SJSA1 (cell line): ENCODE data around the gene CCL8. TPM values are rescaled to one million over a fixed set of nuclear protein-coding genes. Genes with fewer than 3 reads are reported as not detected.

ENCODE experiments used
- DNase-seq, 2 experiments: peaks; one replicate each; pipeline ENCODE4 v3.0.0-alpha.2; 2015 to 2020; ENCODE audit warnings: low spot score in 2 of 2, low read depth in 1 of 2
- H3K27ac ChIP-seq: fragments of 250-450 bp; sonication (Bioruptor Pico); 2 replicates; pipeline ENCODE4 v1.5.1; 2020; ENCODE audit warnings: mild to moderate bottlenecking, moderate library complexity
- H3K27me3 ChIP-seq: fragments of 250-450 bp; sonication (Bioruptor Pico); replicated peaks from 2 replicates; pipeline ENCODE4 v1.5.1; 2020; ENCODE audit warnings: mild to moderate bottlenecking, moderate library complexity
- H3K36me3 ChIP-seq: fragments of 250-450 bp; sonication (Bioruptor Pico); 2 replicates; pipeline ENCODE4 v1.5.1; 2020; ENCODE audit warnings: mild to moderate bottlenecking
- H3K4me1 ChIP-seq: fragments of 250-450 bp; sonication (Bioruptor Pico); replicated peaks from 2 replicates; pipeline ENCODE4 v1.6.1; 2021; ENCODE audit warnings: mild to moderate bottlenecking
- H3K4me3 ChIP-seq: fragments of 250-450 bp; sonication (Bioruptor Pico); 2 replicates; pipeline ENCODE4 v1.5.1; 2020; ENCODE audit warnings: mild to moderate bottlenecking
- H3K9me3 ChIP-seq: fragments of 250-450 bp; sonication (Bioruptor Pico); replicated peaks from 2 replicates; pipeline ENCODE4 v1.5.1; 2020; ENCODE audit warnings: mild to moderate bottlenecking
- total RNA-seq: library from RNA; depleted of rRNA; stranded (reverse); fragments of >200 nt; shearing (Covaris generic); gene quantifications from 2 replicates; pipeline ENCODE4 v1.2.3, GENCODE V29; 2014

Gene CCL8
- total RNA-seq, 1 experiment from 2014 or later = not detected

GRCh38 chr17:34339138-34339770, 20.0 kb downstream of the CCL8 start:
- H3K4me3 ChIP-seq = no peak overlapping the region
- H3K27me3 ChIP-seq = no peaks in the 10 kb centered on the region
- no peaks in the 10 kb centered on the region for H3K36me3 ChIP-seq
- no peaks in the 10 kb centered on the region for H3K9me3 ChIP-seq
- H3K27ac ChIP-seq = no peak overlapping the region
- H3K4me1 ChIP-seq = no peaks in the 10 kb centered on the region
- no peak for DNase-seq

DNA sequence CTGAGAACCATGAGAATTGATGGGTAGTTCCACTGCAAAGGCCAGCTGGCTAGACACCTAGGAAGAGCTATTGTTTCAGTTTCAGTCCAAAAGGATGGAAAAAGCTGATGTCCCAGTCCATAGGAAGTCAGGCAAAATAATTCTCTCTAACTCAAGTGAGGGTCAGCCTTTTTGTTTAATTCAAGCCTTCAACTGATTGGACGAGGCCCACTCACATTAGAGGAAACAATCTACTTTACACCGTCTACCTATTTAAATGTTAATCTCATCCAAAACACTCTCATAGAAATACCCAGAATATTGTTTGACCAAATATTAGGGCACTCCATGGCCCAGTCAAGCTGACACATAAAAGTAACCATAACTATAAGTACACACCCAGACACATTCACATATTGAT, 22.7 kb downstream of the CCL8 start:
- Histone ChIP-seq H3K27ac (no peak overlapping the region), H3K4me3 (no peak overlapping the region), H3K27me3 (no peaks in the 10 kb centered on the region), H3K36me3 (no peaks in the 10 kb centered on the region), H3K4me1 (no peaks in the 10 kb centered on the region), H3K9me3 (no peaks in the 10 kb centered on the region)
- DNase-seq = no peak

DNA sequence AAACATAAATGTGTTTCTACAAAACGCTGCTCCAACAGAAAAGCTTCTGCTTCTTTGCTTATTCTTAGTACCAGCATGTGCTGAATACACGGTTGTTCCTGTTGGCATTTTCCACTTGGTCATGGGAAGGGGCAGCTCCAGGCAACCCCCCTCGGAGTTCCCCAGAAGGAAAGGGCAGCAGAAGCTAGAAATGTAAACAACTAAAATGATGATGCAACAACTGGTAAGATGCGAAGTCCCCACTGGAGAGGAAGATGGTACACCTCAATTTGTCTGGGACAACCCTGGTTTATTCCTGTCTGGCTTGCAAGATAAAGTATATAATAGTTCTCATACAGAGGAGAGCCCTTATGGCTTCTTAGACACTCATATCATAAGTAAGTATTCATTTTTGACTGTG, 27.8 kb downstream of the CCL8 start:
- H3K4me1 ChIP-seq = peaks cover 6% of the 10 kb centered on the region
- no peak overlapping the region for H3K4me3 ChIP-seq
- no peaks in the 10 kb centered on the region for H3K36me3 ChIP-seq
- H3K27me3 ChIP-seq = no peaks in the 10 kb centered on the region
- DNase-seq = no peak
- no peak overlapping the region for H3K27ac ChIP-seq
- no peaks in the 10 kb centered on the region for H3K9me3 ChIP-seq

- Histone ChIP-seq H3K4me3 (no peak overlapping the region), H3K36me3 (no peaks in the 10 kb centered on the region), H3K27me3 (0 out of 2 replicates have a peak, but pooled peaks cover 2% of the 10 kb centered on the region), H3K9me3 (no peaks in the 10 kb centered on the region), H3K4me1 (peaks cover 6% of the 10 kb centered on the region), H3K27ac (no peak overlapping the region)
- DNase-seq = no peak
Observed at GRCh38 chr17:34349751-34350150, 30.5 kb downstream of the CCL8 start.

DNA sequence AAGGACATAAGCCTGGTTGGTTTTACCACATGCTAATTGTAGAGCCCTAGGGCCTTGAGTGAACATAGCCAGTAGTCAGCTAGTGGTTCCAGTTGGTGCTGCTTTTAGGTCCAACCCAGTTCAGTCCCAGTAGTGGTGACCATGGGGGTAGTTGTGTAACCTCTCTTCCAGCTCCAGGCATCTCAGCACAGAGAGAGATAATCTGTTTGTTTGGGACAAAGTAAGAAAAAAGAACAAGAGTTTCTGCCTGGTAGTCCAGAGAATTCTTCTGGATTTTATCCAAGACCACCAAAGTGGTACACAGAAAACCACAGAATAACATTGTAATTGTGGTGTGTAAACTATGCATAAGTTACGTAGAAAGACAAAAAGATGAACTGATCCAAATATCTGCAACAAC, 31.9 kb downstream of the CCL8 start:
- Histone ChIP-seq H3K4me1 (peaks cover 6% of the 10 kb centered on the region), H3K9me3 (no peaks in the 10 kb centered on the region), H3K27ac (no peak overlapping the region), H3K4me3 (no peak overlapping the region), H3K36me3 (no peaks in the 10 kb centered on the region), H3K27me3 (0 out of 2 replicates have a peak, but pooled peaks cover 2% of the 10 kb centered on the region)
- peak in 1 of 2 experiments; percentile 66 for DNase-seq

DNA sequence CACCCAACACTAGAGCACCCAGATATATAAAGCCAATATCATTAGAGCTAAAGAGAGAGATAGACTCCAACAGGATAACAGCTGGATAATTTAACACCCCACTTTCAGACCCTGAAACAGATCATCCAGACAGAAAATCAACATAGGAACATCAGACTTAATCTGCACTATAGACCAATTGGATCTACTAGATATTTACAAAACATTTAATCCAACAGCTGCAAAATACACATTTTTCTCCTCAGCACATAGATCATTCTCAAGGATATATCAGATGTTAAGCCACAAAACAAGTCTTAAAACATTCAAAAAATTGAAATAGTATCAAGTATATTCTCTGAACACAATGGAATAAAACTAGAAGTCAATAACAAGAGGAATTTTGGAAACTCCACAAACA, 33.0 kb downstream of the CCL8 start:
- no peak overlapping the region for H3K4me3 ChIP-seq
- peaks cover 6% of the 10 kb centered on the region for H3K4me1 ChIP-seq
- no peak for DNase-seq
- no peak overlapping the region for H3K27ac ChIP-seq
- H3K27me3 ChIP-seq = 0 out of 2 replicates have a peak, but pooled peaks cover 2% of the 10 kb centered on the region
- no peaks in the 10 kb centered on the region for H3K9me3 ChIP-seq
- no peaks in the 10 kb centered on the region for H3K36me3 ChIP-seq

DNA sequence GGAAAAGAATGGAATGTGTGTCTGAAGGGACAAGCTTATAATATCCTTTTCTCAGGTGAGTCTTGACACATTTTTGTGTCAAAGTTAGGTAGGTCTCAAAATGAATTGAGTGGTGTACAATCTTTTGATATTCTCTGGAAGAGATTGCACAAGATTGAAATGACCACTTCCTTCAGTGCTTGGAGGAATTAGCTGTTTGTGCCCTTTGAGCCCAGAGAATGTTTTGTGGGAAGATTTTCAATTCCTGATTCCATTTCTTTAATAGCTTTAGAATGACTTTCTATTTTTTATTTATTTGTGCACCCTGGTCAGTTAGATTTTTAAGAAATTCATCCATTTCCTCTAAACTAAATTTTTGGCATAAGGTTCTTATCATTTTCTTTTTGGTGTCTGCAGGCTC, 35.4 kb downstream of the CCL8 start:
- no peaks in the 10 kb centered on the region for H3K9me3 ChIP-seq
- H3K36me3 ChIP-seq = no peaks in the 10 kb centered on the region
- H3K27ac ChIP-seq = no peak overlapping the region
- 0 out of 2 replicates have a peak, but pooled peaks cover 2% of the 10 kb centered on the region for H3K27me3 ChIP-seq
- no peak overlapping the region for H3K4me3 ChIP-seq
- H3K4me1 ChIP-seq = peaks cover 6% of the 10 kb centered on the region
- DNase-seq = no peak

- no peaks in the 10 kb centered on the region for H3K4me1 ChIP-seq
- 0 out of 2 replicates have a peak, but pooled peaks cover 2% of the 10 kb centered on the region for H3K27me3 ChIP-seq
- no peak within 1 kb of the TSS for H3K27ac ChIP-seq
- H3K36me3 ChIP-seq = no peaks in the 10 kb centered on the region
- H3K9me3 ChIP-seq = no peaks in the 10 kb centered on the region
- no peak within 1 kb of the TSS for H3K4me3 ChIP-seq
- DNase-seq = no peak
Observed at GRCh38 chr17:34356194-34356593, 37.0 kb downstream of the CCL8 start, which contains the start of gene CCL13. Gene CCL13, plus strand, starts transcription at chr17:34356480. Its CDS starts 47 bp downstream, at chr17:34356527.

GRCh38 chr17:34357398-34357797, 38.2 kb downstream of the CCL8 start:
- Histone ChIP-seq H3K4me3 (no peak overlapping the region), H3K27ac (no peak overlapping the region), H3K4me1 (no peaks in the 10 kb centered on the region), H3K27me3 (0 out of 2 replicates have a peak, but pooled peaks cover 2% of the 10 kb centered on the region), H3K9me3 (no peaks in the 10 kb centered on the region), H3K36me3 (no peaks in the 10 kb centered on the region)
- DNase-seq = no peak

GRCh38 chr17:34358631-34359030, 39.4 kb downstream of the CCL8 start:
- Histone ChIP-seq H3K36me3 (no peaks in the 10 kb centered on the region), H3K4me3 (no peak overlapping the region), H3K27ac (no peak overlapping the region), H3K4me1 (no peaks in the 10 kb centered on the region), H3K9me3 (no peaks in the 10 kb centered on the region), H3K27me3 (0 out of 2 replicates have a peak, but pooled peaks cover 2% of the 10 kb centered on the region)
- DNase-seq = no peak

DNA sequence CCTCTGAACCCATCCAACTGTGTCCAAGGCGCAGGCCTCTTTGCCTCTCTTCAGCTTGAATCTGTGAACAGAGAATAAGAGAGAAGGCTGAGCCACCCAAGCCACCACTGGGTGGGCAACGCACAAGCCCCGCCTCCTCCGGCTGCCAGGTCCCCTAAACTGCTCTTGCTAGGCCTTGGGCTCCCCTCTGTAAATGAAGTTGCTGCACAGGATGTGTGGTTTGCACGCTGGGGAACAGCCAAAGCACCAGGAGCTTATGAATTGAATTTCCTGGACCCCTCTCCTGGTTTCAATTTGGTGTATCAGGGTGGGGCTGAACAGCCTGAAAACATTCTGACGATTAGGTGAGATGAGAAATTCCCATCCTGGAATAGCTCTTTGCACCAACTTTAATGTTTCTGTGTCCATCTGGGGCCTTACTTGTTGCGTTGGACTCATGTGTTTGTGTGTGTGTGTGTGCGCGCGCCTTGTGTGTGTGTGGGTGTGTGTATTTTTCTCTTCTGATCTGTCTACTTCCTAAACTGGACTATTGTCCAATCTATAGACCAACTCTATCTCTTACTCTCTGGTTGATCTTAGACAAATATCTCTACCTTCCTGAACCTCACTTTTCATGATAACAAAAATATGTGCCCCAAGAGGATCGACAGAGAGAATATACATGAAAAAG, 41.5 kb downstream of the CCL8 start:
- DNase-seq = no peak
- no peaks in the 10 kb centered on the region for H3K27me3 ChIP-seq
- H3K36me3 ChIP-seq = no peaks in the 10 kb centered on the region
- H3K4me1 ChIP-seq = no peaks in the 10 kb centered on the region
- H3K27ac ChIP-seq = no peak overlapping the region
- H3K4me3 ChIP-seq = no peak overlapping the region
- H3K9me3 ChIP-seq = no peaks in the 10 kb centered on the region

DNA sequence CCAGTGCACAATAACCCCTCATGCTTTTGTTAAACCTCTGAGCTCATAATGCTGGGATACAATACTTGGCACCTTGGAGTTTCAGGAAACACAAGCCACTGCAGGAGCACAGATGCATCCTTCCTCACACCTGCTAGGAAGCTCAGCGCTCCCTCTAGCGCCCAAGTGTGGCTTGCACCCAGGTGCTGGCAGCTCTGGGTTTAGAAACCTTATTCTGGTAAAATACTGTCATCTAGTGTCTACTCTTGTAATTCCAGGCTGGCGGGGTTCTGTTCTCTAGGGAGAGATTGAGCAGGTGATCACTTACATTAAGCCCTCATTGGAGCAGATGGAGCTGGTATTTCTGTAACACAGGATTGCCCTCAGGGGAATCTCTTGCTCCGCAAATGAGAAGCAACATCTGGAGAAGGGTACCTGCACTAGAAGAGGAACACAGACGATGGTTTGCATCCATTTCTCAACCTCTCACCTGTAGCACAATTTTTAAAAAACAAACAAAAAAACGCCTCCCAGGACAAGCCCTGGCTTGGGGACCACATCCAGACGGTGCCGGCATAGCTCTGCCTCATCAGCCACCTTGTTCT, 42.3 kb downstream of the CCL8 start:
- Histone ChIP-seq H3K27ac (no peak overlapping the region), H3K4me1 (no peaks in the 10 kb centered on the region), H3K27me3 (no peaks in the 10 kb centered on the region), H3K4me3 (no peak overlapping the region), H3K36me3 (no peaks in the 10 kb centered on the region), H3K9me3 (no peaks in the 10 kb centered on the region)
- DNase-seq = peak; percentile 64 to 83

- no peaks in the 10 kb centered on the region for H3K9me3 ChIP-seq
- no peaks in the 10 kb centered on the region for H3K4me1 ChIP-seq
- no peak within 1 kb of the TSS for H3K4me3 ChIP-seq
- DNase-seq = no peak
- H3K27ac ChIP-seq = no peak within 1 kb of the TSS
- no peaks in the 10 kb centered on the region for H3K36me3 ChIP-seq
- H3K27me3 ChIP-seq = no peaks in the 10 kb centered on the region
Observed at GRCh38 chr17:34363183-34363661, 44.0 kb downstream of the CCL8 start, which contains the start of gene CCL1. Gene CCL1, minus strand, starts transcription at chr17:34363233. Its CDS starts 72 bp downstream, at chr17:34363161.

DNA sequence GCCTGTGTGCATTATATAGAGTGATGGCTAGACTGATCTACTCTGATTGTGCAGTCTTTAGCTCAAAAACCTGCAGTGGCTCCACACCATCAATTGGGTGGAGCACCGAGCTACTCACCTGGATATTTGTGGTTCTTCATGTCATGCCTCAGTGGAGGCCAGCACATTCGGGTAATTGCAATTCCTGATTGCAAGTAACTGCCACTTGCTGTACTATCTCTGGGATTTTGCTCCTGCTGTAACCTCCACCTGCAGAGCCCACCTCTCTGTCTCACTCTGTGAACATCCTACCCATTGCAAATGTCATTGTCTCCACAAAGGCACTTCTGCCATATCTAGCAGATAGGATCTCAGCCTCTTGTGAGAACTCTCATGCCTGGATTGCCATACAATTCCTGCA, 45.5 kb downstream of the CCL8 start:
- no peak overlapping the region for H3K4me3 ChIP-seq
- no peaks in the 10 kb centered on the region for H3K27me3 ChIP-seq
- DNase-seq = no peak
- no peaks in the 10 kb centered on the region for H3K36me3 ChIP-seq
- no peaks in the 10 kb centered on the region for H3K9me3 ChIP-seq
- H3K4me1 ChIP-seq = no peaks in the 10 kb centered on the region
- no peak overlapping the region for H3K27ac ChIP-seq
